Measurements from ENCODE around the gene CERS4. TPM values are rescaled to one million over a fixed set of nuclear protein-coding genes. Genes with fewer than 3 reads are reported as not detected.

The CERS4 gene
- total and polyA plus RNA-seq, 2 experiments from 2014 or later: 68.5 to 109 TPM

- Histone ChIP-seq H3K4me3 (no peak overlapping the region), H3K27me3 (ENCODE audit: insufficient read depth) (no peaks in the 10 kb centered on the region), H3F3A (replicated peaks; ENCODE audit: low read depth) (peaks cover 10% of the 10 kb centered on the region; the same call in 1 of the 2 replicates), H3K79me2 (replicated peaks; ENCODE audit: insufficient read depth) (no peaks in the 10 kb centered on the region), H3K9me2 (ENCODE audit: insufficient read depth) (no peaks in the 10 kb centered on the region), H3K4me2 (0 out of 2 replicates have a peak overlapping the region, but pooled peaks have one; percentile 35), H3K27ac (ENCODE audit: low read depth) (peak overlapping the region; percentile 91), H4K20me1 (replicated peaks; ENCODE audit: insufficient read depth) (no peaks in the 10 kb centered on the region), H2AFZ (peak overlapping the region; percentile 50), H3K36me3 (ENCODE audit: insufficient read depth) (no peaks in the 10 kb centered on the region), H3K4me1 (ENCODE audit: insufficient read depth) (peaks cover 21% of the 10 kb centered on the region)
- ATAC-seq: no peak
- DNase-seq (ENCODE audit: low spot score): no peak
- peaks cover 21% of the 10 kb centered on the region for H3K27me3 Mint-ChIP-seq (ENCODE audit: insufficient read depth, low read depth, poor library complexity)
- H3K4me1 Mint-ChIP-seq: peaks cover 34% of the 10 kb centered on the region
- no peak for TF ChIP-seq EZH2 (IDR thresholded peaks at IDR 0.05; ENCODE audit: low read depth, unreplicated experiment)
- no peak for TF ChIP-seq EZH2phosphoT487 (IDR thresholded peaks at IDR 0.05; ENCODE audit: unreplicated experiment)
- no peak for TF ChIP-seq ETS1 (IDR thresholded peaks at IDR 0.05)
- TF ChIP-seq POLR2AphosphoS5 (IDR thresholded peaks at IDR 0.05; ENCODE audit: low read depth): no peak
- TF ChIP-seq ZNF114 (CRISPR knock-in tag; IDR thresholded peaks at IDR 0.05): no peak
- H3K36me3 Mint-ChIP-seq (ENCODE audit: low read depth): no peaks in the 10 kb centered on the region
- H3K4me3 Mint-ChIP-seq: no peak overlapping the region
- peak overlapping the region; percentile 90 for H3K27ac Mint-ChIP-seq
- peaks cover 2% of the 10 kb centered on the region; the same call in 1 of the 3 replicates for H3K9me3 Mint-ChIP-seq
These were observed 14.5 kb upstream of the CERS4 start for GRCh38 chr19:8194528-8195267.

GRCh38 chr19:8196271-8196927, 12.8 kb upstream of the CERS4 start:
- H3K4me3 ChIP-seq: no peak overlapping the region
- H3K27ac ChIP-seq (ENCODE audit: low read depth): no peak overlapping the region
- no peaks in the 10 kb centered on the region for H4K20me1 ChIP-seq (replicated peaks; ENCODE audit: insufficient read depth)
- Mint-ChIP-seq H3K27ac (no peak overlapping the region), H3K4me1 (peaks cover 34% of the 10 kb centered on the region), H3K4me3 (no peak overlapping the region), H3K36me3 (ENCODE audit: low read depth) (no peaks in the 10 kb centered on the region), H3K27me3 (ENCODE audit: insufficient read depth, low read depth, poor library complexity) (peaks cover 21% of the 10 kb centered on the region), H3K9me3 (peaks cover 2% of the 10 kb centered on the region; the same call in 1 of the 3 replicates)
- ATAC-seq (no peak), DNase-seq (ENCODE audit: low spot score) (no peak)
- peak overlapping the region; percentile 50 for H2AFZ ChIP-seq
- H3K79me2 ChIP-seq (replicated peaks; ENCODE audit: insufficient read depth): no peaks in the 10 kb centered on the region
- peaks cover 21% of the 10 kb centered on the region for H3K4me1 ChIP-seq (ENCODE audit: insufficient read depth)
- peaks cover 10% of the 10 kb centered on the region; the same call in 1 of the 2 replicates for H3F3A ChIP-seq (replicated peaks; ENCODE audit: low read depth)
- no peak overlapping the region for H3K4me2 ChIP-seq
- H3K36me3 ChIP-seq (ENCODE audit: insufficient read depth): no peaks in the 10 kb centered on the region
- H3K9me2 ChIP-seq (ENCODE audit: insufficient read depth): no peaks in the 10 kb centered on the region
- no peaks in the 10 kb centered on the region for H3K27me3 ChIP-seq (ENCODE audit: insufficient read depth)
- no peak for TF ChIP-seq ZNF114 (CRISPR knock-in tag; IDR thresholded peaks at IDR 0.05)
- TF ChIP-seq CREB1 (CRISPR knock-in tag; IDR thresholded peaks at IDR 0.05; ENCODE audit: low read depth): no peak
- no peak for TF ChIP-seq CTCF (conservative IDR thresholded peaks at IDR 0.05; ENCODE audit: low read depth in 2 of 2)
- no peak for TF ChIP-seq ZNF462 (CRISPR knock-in tag; IDR thresholded peaks at IDR 0.05)
- TF ChIP-seq JUNB (IDR thresholded peaks at IDR 0.05; ENCODE audit: unreplicated experiment): no peak
